PC-3 (cell line): ENCODE measurements around the gene LTA. TPM values are rescaled to one million over a fixed set of nuclear protein-coding genes. Genes with fewer than 3 reads are reported as not detected.

Experiments
- ATAC-seq: fragments of 200-7000 bp; cut with Tn5 transposase; 2 replicates; pipeline ENCODE4 v1.9.1; 2020; ENCODE audit warnings: mild to moderate bottlenecking, moderate library complexity
- BruUV-seq: library from RNA; stranded (reverse); fragments of 400-500 nt; replicated peaks from 2 replicates; lab custom pipeline; 2021; lab: Mats Ljungman, UMichigan
- CTCF ChIA-PET: fragments of 300-600 bp; sonication (Branson Sonifier 250); formaldehyde crosslinking; loops from one replicate; lab custom pipeline; 2022; ENCODE audit warnings: antibody characterized with exemption; lab: Charles Lee
- POLR2A ChIA-PET: fragments of 300-600 bp; sonication (Branson Sonifier 250); formaldehyde crosslinking; loops from one replicate; lab custom pipeline; 2022; ENCODE audit warnings: antibody characterized with exemption; ENCODE audit not compliant: unreplicated experiment; lab: Charles Lee
- DNase-seq: peaks from one replicate; pipeline ENCODE4 v3.0.0-alpha.2; 2015
- H2AFZ ChIP-seq: fragments of 300-600 bp; sonication (generic); 2 replicates; pipeline ENCODE4 v1.6.0; 2016; ENCODE audit warnings: antibody characterized with exemption, low read length
- H3F3A ChIP-seq: fragments of 300-600 bp; sonication (generic); one replicate; pipeline ENCODE4 v1.6.0; 2017; ENCODE audit warnings: antibody characterized with exemption, low read length, control low read depth, mild to moderate bottlenecking; ENCODE audit not compliant: unreplicated experiment
- H3K27ac ChIP-seq: fragments of 300-600 bp; sonication (generic); 2 replicates; pipeline ENCODE4 v1.5.1; 2016; ENCODE audit warnings: mild to moderate bottlenecking, low read length
- H3K27me3 ChIP-seq: fragments of 300-600 bp; sonication (generic); 2 replicates; pipeline ENCODE4 v1.6.1; 2016; ENCODE audit warnings: low read length, mixed read lengths
- H3K36me3 ChIP-seq: fragments of 300-600 bp; sonication (generic); 2 replicates; pipeline ENCODE4 v1.6.1; 2016; ENCODE audit warnings: low read depth, mixed run types, low read length, mixed read lengths
- H3K4me1 ChIP-seq: fragments of 300-600 bp; sonication (generic); 2 replicates; pipeline ENCODE4 v1.5.1; 2016; ENCODE audit warnings: low read length; ENCODE audit not compliant: insufficient read depth
- H3K4me2 ChIP-seq: fragments of 300-600 bp; sonication (generic); 2 replicates; pipeline ENCODE4 v1.6.0; 2016; ENCODE audit warnings: low read length
- H3K4me3 ChIP-seq: fragments of 300-600 bp; sonication (generic); 2 replicates; pipeline ENCODE4 v1.5.1; 2016; ENCODE audit warnings: mild to moderate bottlenecking, low read length, mixed read lengths
- H3K79me2 ChIP-seq: fragments of 300-600 bp; sonication (generic); 2 replicates; pipeline ENCODE4 v1.6.1; 2017; ENCODE audit warnings: low read length, mixed read lengths
- H3K9ac ChIP-seq: fragments of 300-600 bp; sonication (generic); 2 replicates; pipeline ENCODE4 v1.6.0; 2016; ENCODE audit warnings: mild to moderate bottlenecking, low read length
- H3K9me2 ChIP-seq: fragments of 300-600 bp; sonication (generic); replicated peaks from 2 replicates; pipeline ENCODE4 v1.6.1; 2016; ENCODE audit warnings: mixed run types, low read length, mixed read lengths
- H3K9me3 ChIP-seq: fragments of 300-600 bp; sonication (generic); 2 replicates; pipeline ENCODE4 v1.6.1; 2016; ENCODE audit warnings: low read length, mixed read lengths
- H4K20me1 ChIP-seq: fragments of 300-600 bp; sonication (generic); 2 replicates; pipeline ENCODE4 v1.6.1; 2016; ENCODE audit warnings: low read length, mixed read lengths
- EZH2 ChIP-seq: fragments of 300-600 bp; sonication (generic); IDR thresholded peaks from one replicate; pipeline ENCODE4 v1.6.1; 2017; ENCODE audit warnings: antibody characterized with exemption, mild to moderate bottlenecking, low read length; ENCODE audit not compliant: unreplicated experiment
- EZH2phosphoT487 ChIP-seq: fragments of 300-600 bp; sonication (generic); IDR thresholded peaks from 2 replicates; pipeline ENCODE4 v1.6.1; 2018; ENCODE audit warnings: mild to moderate bottlenecking, antibody characterized with exemption, low read length, borderline replicate concordance
- intact Hi-C: fragments of 100-400 bp; cut with micrococcal nuclease; formaldehyde crosslinking; loops from 2 replicates; pipeline ENCODE4 v1.9.0; 2023
- total RNA-seq: library from RNA; depleted of rRNA; stranded (reverse); fragments of >200 nt; gene quantifications from 2 replicates; pipeline ENCODE4 v1.2.3, GENCODE V29; 2014
- TF ChIP-seq, protein P1 (sequence below): fragments of 300-600 bp; sonication (generic); conservative IDR thresholded peaks from 2 replicates; pipeline ENCODE4 v1.5.1; 2017; ENCODE audit warnings: antibody characterized with exemption, low read depth, mild to moderate bottlenecking, low read length

The LTA gene
- total RNA-seq, 1 experiment from 2014 or later: not detected

DNA sequence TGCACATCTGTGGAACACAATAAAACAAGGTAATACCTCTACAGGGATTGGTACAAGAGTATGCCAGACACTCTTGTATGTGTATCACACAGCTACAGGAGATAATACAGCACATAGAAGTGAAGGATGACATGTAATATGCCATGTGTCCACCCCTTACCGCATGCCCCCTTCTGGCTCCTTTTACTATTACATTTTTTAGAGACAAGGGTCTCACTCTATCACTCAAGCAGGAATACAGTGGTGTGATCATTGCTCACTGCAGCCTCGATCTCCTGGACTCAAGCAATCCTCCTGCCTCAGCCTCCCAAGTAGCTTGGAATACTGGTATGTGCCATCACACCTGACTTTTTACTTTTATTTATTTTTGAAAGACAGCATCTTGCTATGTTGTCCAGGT, 24.9 kb downstream of the LTA start:
- POLR2A ChIA-PET: no interaction called here
- TF ChIP-seq, protein P1, sequence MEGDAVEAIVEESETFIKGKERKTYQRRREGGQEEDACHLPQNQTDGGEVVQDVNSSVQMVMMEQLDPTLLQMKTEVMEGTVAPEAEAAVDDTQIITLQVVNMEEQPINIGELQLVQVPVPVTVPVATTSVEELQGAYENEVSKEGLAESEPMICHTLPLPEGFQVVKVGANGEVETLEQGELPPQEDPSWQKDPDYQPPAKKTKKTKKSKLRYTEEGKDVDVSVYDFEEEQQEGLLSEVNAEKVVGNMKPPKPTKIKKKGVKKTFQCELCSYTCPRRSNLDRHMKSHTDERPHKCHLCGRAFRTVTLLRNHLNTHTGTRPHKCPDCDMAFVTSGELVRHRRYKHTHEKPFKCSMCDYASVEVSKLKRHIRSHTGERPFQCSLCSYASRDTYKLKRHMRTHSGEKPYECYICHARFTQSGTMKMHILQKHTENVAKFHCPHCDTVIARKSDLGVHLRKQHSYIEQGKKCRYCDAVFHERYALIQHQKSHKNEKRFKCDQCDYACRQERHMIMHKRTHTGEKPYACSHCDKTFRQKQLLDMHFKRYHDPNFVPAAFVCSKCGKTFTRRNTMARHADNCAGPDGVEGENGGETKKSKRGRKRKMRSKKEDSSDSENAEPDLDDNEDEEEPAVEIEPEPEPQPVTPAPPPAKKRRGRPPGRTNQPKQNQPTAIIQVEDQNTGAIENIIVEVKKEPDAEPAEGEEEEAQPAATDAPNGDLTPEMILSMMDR: peak; percentile 61
- TF ChIP-seq EZH2: no peak

DNA sequence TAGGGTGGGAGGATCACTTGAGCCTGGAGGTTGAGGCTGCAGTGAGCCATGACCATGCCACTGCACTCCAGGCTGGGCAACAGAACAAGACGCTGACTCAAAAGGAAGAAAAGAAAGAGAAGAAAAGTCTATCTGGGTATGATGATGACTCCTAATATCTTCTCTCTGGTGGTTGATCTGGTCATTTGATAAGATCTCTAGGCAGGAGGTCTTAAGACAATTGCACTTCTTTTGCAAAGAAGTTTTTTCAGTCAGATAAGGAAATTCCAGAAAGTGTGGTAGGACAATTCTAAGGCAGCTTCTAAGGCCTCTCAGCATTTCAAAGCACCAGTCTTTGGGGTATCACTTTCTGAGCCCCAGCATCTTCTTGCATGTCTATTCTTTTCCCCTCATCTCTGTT, 35.2 kb downstream of the LTA start:
- no peaks in the 10 kb centered on the region for H4K20me1 ChIP-seq
- DNase-seq (no peak), ATAC-seq (no peak)
- H3K27me3 ChIP-seq: no peaks in the 10 kb centered on the region
- no peaks in the 10 kb centered on the region for H3F3A ChIP-seq
- no peaks in the 10 kb centered on the region for H3K9me3 ChIP-seq
- H3K27ac ChIP-seq: no peak overlapping the region
- no peak overlapping the region for H3K4me3 ChIP-seq
- H3K4me2 ChIP-seq: no peak overlapping the region
- H3K9ac ChIP-seq: no peak overlapping the region
- no peak for TF ChIP-seq EZH2
- TF ChIP-seq, protein P1: no peak
- no peak for TF ChIP-seq EZH2phosphoT487
- H3K36me3 ChIP-seq: no peaks in the 10 kb centered on the region
- H3K79me2 ChIP-seq: no peaks in the 10 kb centered on the region
- no TSS peak for BruUV-seq
- CTCF ChIA-PET: no interaction called here
- H3K4me1 ChIP-seq: no peaks in the 10 kb centered on the region
- POLR2A ChIA-PET: no interaction called here
- no peak overlapping the region for H2AFZ ChIP-seq
- intact Hi-C loops: no loop called here
- H3K9me2 ChIP-seq: no peaks in the 10 kb centered on the region

More for the DNA sequence above, 24.9 kb downstream of the LTA start:
- Histone ChIP-seq H3K27ac (no peak overlapping the region), H3K27me3 (no peaks in the 10 kb centered on the region), H3K9me2 (no peaks in the 10 kb centered on the region), H3K9me3 (no peaks in the 10 kb centered on the region), H3K4me3 (no peak overlapping the region), H3K36me3 (no peaks in the 10 kb centered on the region), H3K79me2 (no peaks in the 10 kb centered on the region), H2AFZ (no peak overlapping the region), H3K4me1 (no peaks in the 10 kb centered on the region), H4K20me1 (no peaks in the 10 kb centered on the region), H3K9ac (no peak overlapping the region), H3F3A (no peaks in the 10 kb centered on the region), H3K4me2 (no peak overlapping the region)
- DNase-seq: peak; percentile 58
- intact Hi-C loops: no loop called here
- ATAC-seq: peak; percentile 76
- BruUV-seq: no TSS peak
- CTCF ChIA-PET: interaction anchor here (0.7 to 3.5 kb wide), 3 partner anchors 16 to 46 kb away, joined by 3 to 37 read pairs (median 4); no protein-coding TSS in a partner anchor

DNA sequence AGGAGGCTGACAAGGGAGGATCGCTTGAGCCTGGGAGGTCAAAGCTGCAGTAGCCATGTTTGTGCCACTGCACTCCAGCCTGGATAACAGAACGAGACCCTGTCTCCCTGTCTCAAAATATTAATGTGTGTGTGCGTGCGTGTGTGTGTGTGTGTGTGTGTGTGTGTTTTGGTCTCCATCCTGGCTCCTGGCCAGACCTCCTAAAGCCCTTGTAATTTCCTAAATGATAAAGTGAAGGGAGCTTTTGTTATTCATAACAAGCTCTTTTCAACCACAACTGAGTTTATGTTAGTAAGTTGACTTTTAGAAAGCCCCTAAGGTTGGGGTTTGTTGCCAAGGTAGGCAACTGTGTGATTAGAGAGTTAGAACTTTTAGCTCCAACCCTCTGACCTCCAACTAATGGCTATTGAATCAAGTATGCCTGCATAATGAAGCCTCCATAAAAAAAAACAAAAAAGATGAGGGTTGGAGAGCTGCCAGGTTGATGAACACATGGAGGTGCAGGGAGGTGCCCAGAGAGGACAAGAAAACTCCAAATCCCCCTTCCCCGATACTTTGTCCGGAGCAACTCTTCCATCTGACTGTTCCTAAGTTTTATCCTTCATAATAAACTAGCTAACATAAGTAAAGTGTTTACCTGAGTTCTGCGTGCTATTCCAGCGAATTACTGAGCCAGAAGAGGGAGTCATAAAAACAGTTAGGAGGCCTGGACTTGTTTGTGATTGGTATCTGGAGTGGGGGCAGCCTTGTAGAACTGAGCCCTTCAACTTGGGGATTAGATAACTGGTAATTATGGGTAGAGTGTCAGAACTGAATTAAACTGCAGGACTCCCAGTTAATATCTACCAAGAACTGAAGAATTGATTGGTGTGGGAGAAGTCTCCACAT, 37.7 kb downstream of the LTA start:
- Histone ChIP-seq H2AFZ (no peak overlapping the region), H3K27me3 (no peaks in the 10 kb centered on the region), H4K20me1 (no peaks in the 10 kb centered on the region), H3K4me2 (no peak overlapping the region), H3K9me2 (no peaks in the 10 kb centered on the region), H3K36me3 (no peaks in the 10 kb centered on the region), H3K79me2 (no peaks in the 10 kb centered on the region), H3K4me3 (no peak overlapping the region), H3K27ac (no peak overlapping the region), H3F3A (no peaks in the 10 kb centered on the region), H3K9me3 (no peaks in the 10 kb centered on the region), H3K9ac (no peak overlapping the region), H3K4me1 (no peaks in the 10 kb centered on the region)
- TF ChIP-seq, protein P1: no peak
- no peak for TF ChIP-seq EZH2
- ATAC-seq: no peak
- ChIA-PET CTCF (interaction anchor here (0.6 kb wide), 1 partner anchor 64 kb away, joined by 3 read pairs; the partner anchor contains the start of gene ATP6V1G2), POLR2A (no interaction called here)
- intact Hi-C loops: no loop called here
- BruUV-seq: no TSS peak
- no peak for DNase-seq
